GM19193 (cell line): ENCODE measurements around the gene MRPL23.

ENCODE experiments used
- POLR2A ChIP-seq: IDR thresholded peaks from 4 replicates; pipeline ENCODE4 v1.6.1; 2011; ENCODE audit not compliant: insufficient read depth, insufficient read length; ENCODE audit errors: extremely low read depth

The MRPL23 gene

GRCh38 chr11:2004466-2004865, 57.3 kb downstream of the MRPL23 start:
- TF ChIP-seq POLR2A: no peak
